Measurements from ENCODE around the gene KLK7.
"Not testable (repeated sequence)": the region's sequence is repeated elsewhere in the genome, so short reads cannot be mapped to it uniquely, and the experiment has no call there.

The KLK7 gene

GRCh38 chr19:50974702-50975556 is 8.8 kb downstream of the KLK7 start:
- no peak for DNase-seq

- no peak for DNase-seq
Measured at GRCh38 chr19:50972795-50973376, 10.8 kb downstream of the KLK7 start.

- not testable (repeated sequence) for DNase-seq
Measured at GRCh38 chr19:50969810-50970209, 13.9 kb downstream of the KLK7 start.

- DNase-seq, result no peak
Measured at GRCh38 chr19:50969413-50969760, 14.3 kb downstream of the KLK7 start, which contains the start of gene KLK6. KLK6 (minus strand) TSS chr19:50969591; CDS start chr19:50968104, 1,487 bp downstream.

GRCh38 chr19:50968716-50969412 is 14.9 kb downstream of the KLK7 start:
- no peak for DNase-seq

- no peak for DNase-seq
Measured at GRCh38 chr19:50967929-50968715, 15.6 kb downstream of the KLK7 start.

- DNase-seq, result no peak
Measured at GRCh38 chr19:50964266-50964665, 19.5 kb downstream of the KLK7 start.

GRCh38 chr19:50963381-50963780 is 20.3 kb downstream of the KLK7 start:
- no peak for DNase-seq

- DNase-seq, result no peak
Measured at GRCh38 chr19:50962245-50962644, 21.5 kb downstream of the KLK7 start.

GRCh38 chr19:50959731-50960500 is 23.8 kb downstream of the KLK7 start:
- DNase-seq, result no peak

- no peak for DNase-seq
Measured at GRCh38 chr19:50957587-50957986, 26.1 kb downstream of the KLK7 start.

- no peak for DNase-seq
Measured at GRCh38 chr19:50952910-50953309, 30.8 kb downstream of the KLK7 start, which contains the start of gene KLK5. KLK5 (minus strand) TSS chr19:50953038; CDS start chr19:50952657, 381 bp downstream.

- no peak for DNase-seq
Measured at GRCh38 chr19:50949861-50950260, 33.9 kb downstream of the KLK7 start.

- DNase-seq, result no peak
Measured at GRCh38 chr19:50947123-50947522, 36.6 kb downstream of the KLK7 start.

- DNase-seq, result no peak
Measured at GRCh38 chr19:50944795-50945194, 38.9 kb downstream of the KLK7 start.

- no peak for DNase-seq
Measured at GRCh38 chr19:50943074-50943828, 40.5 kb downstream of the KLK7 start.

GRCh38 chr19:50939596-50939995 is 44.1 kb downstream of the KLK7 start:
- no peak for DNase-seq

GRCh38 chr19:50933640-50934039 is 50.1 kb downstream of the KLK7 start:
- no peak for DNase-seq

- no peak for DNase-seq
Measured at GRCh38 chr19:50932690-50933083, 51.0 kb downstream of the KLK7 start.

GRCh38 chr19:50932018-50932689 is 51.6 kb downstream of the KLK7 start:
- no peak for DNase-seq

GRCh38 chr19:50931023-50931422 is 52.7 kb downstream of the KLK7 start:
- no peak for DNase-seq

Data from NCI-H1048 (cell line).